ENCODE measurements around the gene ARAF. TPM values are rescaled to one million over a fixed set of nuclear protein-coding genes. Genes with fewer than 3 reads are reported as not detected.
A peak's percentile ranks its signal among the peaks of the same experiment; 100 is the strongest.

The ARAF gene
- total RNA-seq, 1 donor from 2014 or later: 56.2 TPM

- Mint-ChIP-seq H3K4me3 (peak overlapping the region; percentile 74), H3K27me3 (peaks cover 4% of the 10 kb centered on the region), H3K36me3 (peaks cover 19% of the 10 kb centered on the region), H3K4me1 (ENCODE audit: unreplicated experiment) (peaks cover 13% of the 10 kb centered on the region), H3K27ac (peak overlapping the region; percentile 62), H3K9me3 (no peaks in the 10 kb centered on the region)
- DNase-seq (ENCODE audit: extremely low spot score, unreplicated experiment): no peak
- TF ChIP-seq CTCF (conservative IDR thresholded peaks at IDR 0.05): no peak
Measured at GRCh38 chrX:47573341-47574075, 12.5 kb downstream of the ARAF start.

GRCh38 chrX:47574076-47574546 is 13.1 kb downstream of the ARAF start:
- Mint-ChIP-seq H3K9me3 (no peaks in the 10 kb centered on the region), H3K4me3 (no peak overlapping the region), H3K4me1 (ENCODE audit: unreplicated experiment) (peaks cover 13% of the 10 kb centered on the region), H3K27me3 (peaks cover 4% of the 10 kb centered on the region), H3K27ac (no peak overlapping the region), H3K36me3 (peaks cover 17% of the 10 kb centered on the region)
- no peak for DNase-seq (ENCODE audit: extremely low spot score, unreplicated experiment)
- no peak for TF ChIP-seq CTCF (conservative IDR thresholded peaks at IDR 0.05)

GRCh38 chrX:47574547-47575301 is 13.7 kb downstream of the ARAF start:
- Mint-ChIP-seq H3K27ac (no peak overlapping the region), H3K9me3 (no peaks in the 10 kb centered on the region)
- DNase-seq (ENCODE audit: extremely low spot score, unreplicated experiment): no peak

GRCh38 chrX:47576021-47576898 is 15.3 kb downstream of the ARAF start:
- H3K27ac Mint-ChIP-seq: no peak overlapping the region
- H3K27me3 Mint-ChIP-seq: peaks cover 4% of the 10 kb centered on the region
- no peak overlapping the region for H3K4me3 Mint-ChIP-seq
- H3K4me1 Mint-ChIP-seq (ENCODE audit: unreplicated experiment): peaks cover 13% of the 10 kb centered on the region
- no peaks in the 10 kb centered on the region for H3K9me3 Mint-ChIP-seq
- peaks cover 14% of the 10 kb centered on the region for H3K36me3 Mint-ChIP-seq
- TF ChIP-seq CTCF (conservative IDR thresholded peaks at IDR 0.05): no peak
- no peak for DNase-seq (ENCODE audit: extremely low spot score, unreplicated experiment)

More at GRCh38 chrX:47574547-47575301, 13.7 kb downstream of the ARAF start:
- H3K27me3 Mint-ChIP-seq: peaks cover 4% of the 10 kb centered on the region
- no peak for TF ChIP-seq CTCF (conservative IDR thresholded peaks at IDR 0.05)
- H3K4me3 Mint-ChIP-seq: no peak overlapping the region
- peaks cover 13% of the 10 kb centered on the region for H3K4me1 Mint-ChIP-seq (ENCODE audit: unreplicated experiment)
- H3K36me3 Mint-ChIP-seq: peaks cover 14% of the 10 kb centered on the region

GRCh38 chrX:47577424-47577823 is 16.4 kb downstream of the ARAF start:
- H3K27ac Mint-ChIP-seq: no peak overlapping the region
- H3K9me3 Mint-ChIP-seq: no peaks in the 10 kb centered on the region
- H3K27me3 Mint-ChIP-seq: peaks cover 4% of the 10 kb centered on the region
- DNase-seq (ENCODE audit: extremely low spot score, unreplicated experiment): no peak
- peaks cover 8% of the 10 kb centered on the region for H3K36me3 Mint-ChIP-seq
- H3K4me3 Mint-ChIP-seq: no peak overlapping the region
- TF ChIP-seq CTCF (conservative IDR thresholded peaks at IDR 0.05): no peak
- peaks cover 17% of the 10 kb centered on the region for H3K4me1 Mint-ChIP-seq (ENCODE audit: unreplicated experiment)

Measured in type B pancreatic cell (in vitro differentiated cells).